GM21367 (cell line): ENCODE data around the gene NPAS4.
"Not testable (repeated sequence)": the region's sequence is repeated elsewhere in the genome, so short reads cannot be mapped to it uniquely, and the experiment has no call there.

Source experiments
- ATAC-seq: cut with Tn5 transposase; IDR thresholded peaks from one replicate; pipeline ENCODE4 v1.9.1; 2021; ENCODE audit not compliant: unreplicated experiment

The NPAS4 gene

GRCh38 chr11:66454247-66454646 is 33.4 kb downstream of the NPAS4 start:
- ATAC-seq = no peak

- ATAC-seq = no peak
Measured at GRCh38 chr11:66454828-66455227, 34.0 kb downstream of the NPAS4 start.

GRCh38 chr11:66457826-66458225 is 37.0 kb downstream of the NPAS4 start:
- no peak for ATAC-seq

- no peak for ATAC-seq
Measured at GRCh38 chr11:66459138-66459778, 38.4 kb downstream of the NPAS4 start.

- ATAC-seq = no peak
Measured at GRCh38 chr11:66462010-66462409, 41.2 kb downstream of the NPAS4 start.

- no peak for ATAC-seq
Measured at GRCh38 chr11:66462911-66463310, 42.1 kb downstream of the NPAS4 start.

GRCh38 chr11:66464116-66464515 is 43.3 kb downstream of the NPAS4 start:
- not testable (repeated sequence) for ATAC-seq

GRCh38 chr11:66464916-66465315 is 44.1 kb downstream of the NPAS4 start:
- no peak for ATAC-seq

GRCh38 chr11:66465373-66466224 is 44.8 kb downstream of the NPAS4 start:
- ATAC-seq = no peak

GRCh38 chr11:66466225-66467033 is 45.6 kb downstream of the NPAS4 start, which contains the start of gene PELI3:
TSS of gene PELI3 (plus strand) at chr11:66466905. CDS start at chr11:66468129, 1,224 bp downstream.
- ATAC-seq = peak; percentile 54

- peak; percentile 26 for ATAC-seq
Measured at GRCh38 chr11:66467034-66467659, 46.3 kb downstream of the NPAS4 start.

GRCh38 chr11:66467756-66468155 is 46.9 kb downstream of the NPAS4 start:
- no peak for ATAC-seq

- no peak for ATAC-seq
Measured at GRCh38 chr11:66468691-66469090, 47.9 kb downstream of the NPAS4 start.

- ATAC-seq = no peak
Measured at GRCh38 chr11:66469441-66469840, 48.6 kb downstream of the NPAS4 start.

GRCh38 chr11:66470015-66470414 is 49.2 kb downstream of the NPAS4 start:
- ATAC-seq = no peak

GRCh38 chr11:66471142-66471541 is 50.3 kb downstream of the NPAS4 start:
- ATAC-seq = no peak

- no peak for ATAC-seq
Measured at GRCh38 chr11:66472054-66472453, 51.2 kb downstream of the NPAS4 start.

GRCh38 chr11:66473167-66473566 is 52.3 kb downstream of the NPAS4 start:
- ATAC-seq = no peak

- no peak for ATAC-seq
Measured at GRCh38 chr11:66473608-66474515, 53.0 kb downstream of the NPAS4 start.
